Left cardiac atrium (tissue), 4 donors: Measurements from ENCODE around the gene ZDHHC14. TPM values are rescaled to one million over a fixed set of nuclear protein-coding genes. Genes with fewer than 3 reads are reported as not detected.
"Not testable (repeated sequence)": the region's sequence is repeated elsewhere in the genome, so short reads cannot be mapped to it uniquely, and the experiment has no call there.

Experiments
- ATAC-seq, 2 donors: fragments of 200-7000 bp; cut with Tn5 transposase; one replicate each; pipeline ENCODE4 v1.9.1; 2020; ENCODE audit warnings: mild to moderate bottlenecking in 2 of 2, moderate library complexity in 2 of 2
- DNase-seq: peaks from one replicate; pipeline ENCODE4 v3.0.0-alpha.2; 2020
- intact Hi-C, 2 donors: fragments of 100-400 bp; cut with DNase I; formaldehyde crosslinking; loops; one replicate each; pipeline versions ENCODE4 v1.14.1 to v1.15.1; 2022 to 2023
- total RNA-seq, 2 donors: library from RNA; stranded (reverse); fragmentation: NEBNext Ultra II Directional; extraction: Animal tissue kit (Norgen Biotek cat#: 25700); gene quantifications; one replicate each; pipeline ENCODE4 v1.2.1, GENCODE V29; 2021
- donor health status: DM: no; HTN: yes; CAD: no.
- donor health status: DM: no; HTN: yes; CAD: no; lungs with severe emphysema.
- donor health status: DM: yes; HTN: yes; CAD: no.
- donor health status: Dilated cardiomyopathy.

Gene ZDHHC14
- total RNA-seq, 2 donors from 2014 or later = 12.1 to 12.3 TPM

- no peak for ATAC-seq
- no peak for DNase-seq
- intact Hi-C loops = no loop called here
Observed at GRCh38 chr6:157552081-157552747, 171.2 kb downstream of the ZDHHC14 start.

DNA sequence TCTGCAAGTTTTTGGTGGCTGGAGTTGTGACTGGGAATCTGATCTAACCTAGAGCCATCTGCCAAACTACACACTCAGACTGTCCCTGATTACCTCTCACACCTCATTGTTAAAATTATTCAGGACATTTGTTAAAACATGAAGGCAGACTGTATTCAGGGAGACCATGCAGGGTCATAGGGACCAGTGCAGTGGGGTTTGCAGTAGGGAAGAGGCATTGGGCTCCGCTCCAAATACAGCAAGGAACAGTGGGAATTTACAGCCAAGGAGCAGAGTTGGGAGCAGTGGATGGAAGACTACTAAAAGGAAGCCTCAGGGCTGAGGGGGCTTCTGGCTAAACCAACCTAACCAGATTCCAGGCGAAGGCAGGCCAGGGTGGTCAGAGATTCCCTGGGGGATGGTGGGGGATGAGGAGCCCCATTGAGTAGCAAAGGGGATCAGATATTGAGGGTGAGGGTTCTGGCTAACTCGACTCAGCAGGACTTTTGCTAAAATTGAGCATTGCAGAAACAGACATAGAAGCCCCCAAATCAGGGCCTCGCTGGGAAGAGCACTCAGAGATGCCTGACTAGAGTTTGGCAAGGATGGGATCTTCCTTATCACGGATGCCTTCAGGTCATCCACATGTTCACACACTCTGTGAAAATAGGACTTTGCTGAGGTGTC is 172.0 kb downstream of the ZDHHC14 start:
- intact Hi-C loops = no loop called here
- no peak for ATAC-seq
- no peak for DNase-seq

DNA sequence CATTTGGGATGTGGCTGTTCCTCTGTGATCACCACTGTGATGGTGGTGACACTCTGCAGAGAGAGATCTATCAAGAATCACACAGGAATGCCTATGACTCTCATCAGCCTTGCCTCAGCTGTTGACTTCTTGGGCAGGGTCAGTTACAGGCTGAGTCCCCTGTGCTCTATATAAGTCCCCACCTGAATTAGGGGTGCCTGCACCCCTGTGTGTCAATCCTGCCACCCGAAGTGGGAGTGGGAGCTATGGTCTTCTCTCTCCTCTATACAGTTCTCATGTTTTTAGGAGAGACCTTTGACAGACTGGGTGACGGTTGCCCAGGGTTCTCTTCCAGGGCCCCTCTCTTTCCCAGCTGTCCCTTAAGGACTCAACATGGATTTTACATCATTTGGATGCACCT is 173.8 kb downstream of the ZDHHC14 start:
- intact Hi-C loops = no loop called here
- ATAC-seq = no peak
- DNase-seq = no peak

GRCh38 chr6:157555455-157556143 is 174.6 kb downstream of the ZDHHC14 start:
- intact Hi-C loops = no loop called here
- ATAC-seq (no peak), DNase-seq (no peak)

- DNase-seq (no peak), ATAC-seq (no peak)
- intact Hi-C loops = no loop called here
Observed at GRCh38 chr6:157556144-157556645, 175.2 kb downstream of the ZDHHC14 start.

DNA sequence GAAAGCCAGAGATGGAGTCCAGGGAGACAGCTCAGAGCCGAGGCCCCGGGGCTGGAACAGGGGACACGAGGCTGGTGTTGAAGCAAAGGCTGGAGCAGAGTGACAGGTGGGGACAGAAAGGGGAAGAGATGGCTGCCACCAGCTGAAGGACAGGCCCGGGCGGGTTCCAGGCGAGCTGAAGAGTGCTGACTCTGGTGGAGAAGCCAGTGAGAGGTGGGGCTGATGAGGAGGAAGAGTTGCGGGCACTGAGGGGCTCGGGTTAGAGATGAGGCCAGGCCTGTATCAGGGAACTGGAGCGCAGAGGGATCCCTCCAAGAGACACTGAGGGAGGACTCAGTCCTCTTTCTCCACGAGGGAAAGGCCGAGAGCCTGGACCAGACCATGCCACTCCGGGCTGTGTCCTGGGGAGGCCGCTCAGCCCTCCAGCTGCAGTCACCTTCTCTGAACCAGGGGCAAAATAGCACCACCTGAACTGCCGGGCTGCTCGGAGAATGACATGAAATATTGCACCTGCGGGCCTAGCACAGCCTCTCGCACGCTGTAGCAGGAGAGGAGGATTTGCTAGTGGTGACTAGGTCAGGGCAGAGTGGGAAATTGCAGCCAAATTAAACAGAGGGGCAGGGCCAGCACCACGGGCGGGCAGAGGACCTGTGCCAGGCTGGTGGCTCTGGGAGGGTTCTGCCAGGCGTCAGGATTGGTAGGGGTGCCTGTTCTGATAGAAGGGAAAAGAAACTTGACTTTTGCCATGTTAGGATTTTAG is 175.9 kb downstream of the ZDHHC14 start:
- DNase-seq = no peak
- intact Hi-C loops = no loop called here
- peak in 1 of 2 donors; percentile 25 for ATAC-seq

DNA sequence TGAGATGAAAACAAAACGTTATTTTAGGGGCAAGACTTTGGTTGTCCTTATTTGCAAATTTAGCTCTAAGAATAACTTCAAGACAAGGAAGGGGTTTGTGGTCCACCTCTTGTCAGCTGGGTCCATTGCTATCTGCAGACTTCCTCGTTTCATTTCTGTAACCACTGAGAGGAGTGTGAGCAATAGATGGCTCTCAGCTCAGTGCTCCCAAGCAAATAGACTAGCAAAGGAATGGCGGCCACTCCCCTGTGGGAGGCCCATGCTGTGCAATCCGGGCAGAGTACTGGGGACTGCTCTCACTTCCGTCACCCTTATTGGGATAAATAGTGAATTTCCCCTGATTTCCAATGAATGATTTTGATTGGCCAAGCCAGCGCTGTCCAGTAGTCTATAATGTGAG is 176.6 kb downstream of the ZDHHC14 start:
- DNase-seq (no peak), ATAC-seq (no peak)
- intact Hi-C loops = no loop called here

DNA sequence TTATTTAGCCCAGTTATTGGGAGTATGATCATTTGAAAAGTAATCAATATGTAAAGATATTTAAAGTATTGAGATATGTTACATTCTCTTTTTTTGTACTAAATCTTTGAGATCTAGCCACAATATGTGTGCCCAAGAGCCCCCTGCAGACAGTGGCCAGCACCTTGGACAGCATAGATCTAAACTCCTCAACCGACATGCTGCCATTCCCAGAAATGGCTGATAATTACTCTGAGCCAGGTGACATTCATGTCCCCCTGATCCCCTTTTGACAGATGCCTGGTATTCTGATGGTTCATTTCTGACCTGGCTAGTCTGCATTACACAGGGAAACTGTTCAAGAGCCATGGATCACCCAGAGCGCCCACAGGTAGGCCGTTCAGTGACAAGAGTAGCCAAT is 177.1 kb downstream of the ZDHHC14 start:
- DNase-seq = no peak
- ATAC-seq = no peak
- intact Hi-C loops = no loop called here

- no peak for ATAC-seq
- DNase-seq = no peak
- intact Hi-C loops = no loop called here
Observed at GRCh38 chr6:157558487-157559200, 177.7 kb downstream of the ZDHHC14 start.

- intact Hi-C loops = no loop called here
- ATAC-seq = no peak
- DNase-seq = no peak
Observed at GRCh38 chr6:157559201-157559756, 178.3 kb downstream of the ZDHHC14 start.

DNA sequence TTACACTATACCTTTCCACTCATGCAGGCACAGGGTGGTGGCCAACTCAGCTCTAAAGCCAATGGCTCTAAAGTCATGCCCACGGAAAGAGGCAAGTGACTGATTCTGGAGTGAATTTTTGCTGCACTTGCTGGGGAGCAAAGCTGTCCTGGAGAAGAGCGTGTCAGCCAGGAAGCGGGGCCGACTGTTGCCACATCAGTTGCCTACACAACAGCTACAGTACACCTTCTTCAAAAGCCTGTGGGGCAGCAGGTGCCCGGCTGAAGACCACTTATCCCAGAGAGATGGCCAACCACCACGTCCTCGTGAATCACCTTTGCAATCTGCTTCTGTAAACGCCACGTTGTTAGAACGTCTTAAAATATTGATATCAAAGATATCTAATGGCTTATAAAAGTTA is 179.1 kb downstream of the ZDHHC14 start:
- intact Hi-C loops, ATAC-seq: not testable (repeated sequence)

DNA sequence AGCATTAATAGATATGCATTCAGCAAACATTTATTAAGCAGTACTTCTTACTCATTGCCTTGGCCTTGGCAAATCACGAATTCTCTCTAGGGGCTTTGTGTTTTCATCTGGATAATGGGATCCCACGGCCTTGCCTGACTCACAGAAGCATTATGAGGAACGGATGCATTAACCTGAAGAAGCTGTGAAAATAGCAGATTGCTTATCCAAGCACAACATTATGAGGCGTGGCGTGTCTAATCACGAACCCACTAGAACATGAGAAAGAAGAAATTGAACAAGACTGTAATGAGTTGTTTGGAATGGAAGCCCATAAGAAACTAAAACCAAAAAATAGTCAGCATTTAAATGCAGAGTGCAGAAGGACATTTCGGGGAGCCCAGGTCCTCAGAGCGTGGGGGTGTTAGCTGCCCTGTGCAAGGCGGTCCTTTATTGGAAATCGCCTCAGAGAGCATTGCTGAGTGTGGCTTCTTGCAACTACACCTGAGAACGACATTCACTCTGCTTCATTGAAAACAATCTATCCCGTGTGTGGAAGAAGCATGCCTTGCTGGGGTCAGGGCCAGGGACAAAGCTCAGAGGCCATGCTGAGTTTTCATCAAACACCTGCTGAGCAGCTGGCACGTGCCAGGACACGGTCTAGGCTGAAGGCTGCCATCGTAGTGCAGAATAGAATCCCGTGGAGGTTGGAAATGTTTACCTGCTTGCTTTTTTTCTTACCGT is 179.9 kb downstream of the ZDHHC14 start:
- DNase-seq (no peak), ATAC-seq (no peak)
- intact Hi-C loops = no loop called here

More for the DNA sequence above, 179.1 kb downstream of the ZDHHC14 start:
- DNase-seq = not testable (repeated sequence)

DNA sequence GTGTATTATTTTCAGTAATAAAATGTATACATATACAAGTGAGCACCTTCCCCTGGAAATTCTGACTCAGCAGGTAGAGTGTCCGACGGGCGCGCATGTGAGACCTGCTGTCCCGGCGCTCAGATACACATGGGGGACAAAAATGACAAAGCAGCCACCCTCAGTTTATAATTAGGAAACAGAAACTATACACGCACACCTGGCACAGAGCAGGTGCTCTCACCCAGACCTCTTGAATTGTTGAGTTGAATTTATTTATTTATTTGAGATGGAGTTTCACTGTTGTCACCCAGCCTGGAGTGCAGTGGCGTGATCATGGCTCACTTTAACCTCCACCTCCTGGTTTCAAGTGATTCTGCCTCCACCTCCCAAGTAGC is 180.4 kb downstream of the ZDHHC14 start:
- ATAC-seq (no peak), DNase-seq (no peak)
- intact Hi-C loops = no loop called here

DNA sequence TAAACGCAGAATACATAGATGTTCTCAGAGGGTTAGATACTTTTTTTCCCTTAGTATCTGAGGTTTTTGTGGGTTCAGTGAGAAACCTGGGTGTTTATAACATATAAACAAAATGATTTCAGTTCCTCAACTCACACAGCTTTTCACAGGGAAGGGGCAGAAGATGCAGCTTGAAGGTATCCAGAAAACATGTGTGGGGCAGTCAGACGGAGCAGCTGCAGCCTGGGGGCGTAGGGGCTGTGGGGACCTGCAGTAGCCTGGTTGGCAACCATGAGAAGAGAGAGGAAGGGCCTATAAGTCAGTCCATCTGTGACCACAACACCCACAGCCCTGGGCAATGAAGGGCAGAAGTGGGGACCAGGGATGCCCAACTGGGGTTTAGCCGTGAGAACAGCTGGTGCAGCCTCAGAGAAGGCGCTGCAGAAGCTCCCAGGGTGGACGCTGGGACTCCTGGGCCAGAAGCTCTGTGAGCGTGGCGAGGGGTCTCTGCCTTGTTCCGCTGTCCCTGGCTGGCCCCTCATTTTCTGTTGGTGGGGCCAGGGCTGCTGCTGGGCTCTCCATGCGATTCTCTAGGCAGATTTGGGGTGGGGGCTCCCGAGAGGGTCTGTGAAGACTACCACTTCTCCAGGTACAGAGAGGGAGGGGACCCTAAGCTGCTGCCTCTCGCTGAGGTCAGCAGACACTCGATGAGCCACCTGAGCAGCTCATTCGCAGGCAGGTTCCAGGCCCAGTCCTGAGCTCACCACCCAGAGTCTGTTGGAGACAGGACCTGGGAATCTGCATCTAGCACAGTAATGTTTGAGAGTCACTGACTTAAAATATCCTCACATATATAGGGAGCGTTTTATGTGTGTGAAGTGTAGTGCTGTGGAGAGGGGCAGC is 181.2 kb downstream of the ZDHHC14 start:
- DNase-seq (no peak), ATAC-seq (no peak)
- intact Hi-C loops = no loop called here

- intact Hi-C loops = no loop called here
- ATAC-seq (no peak), DNase-seq (no peak)
Observed at GRCh38 chr6:157562997-157563396, 182.0 kb downstream of the ZDHHC14 start.

GRCh38 chr6:157563611-157564284 is 182.8 kb downstream of the ZDHHC14 start:
- intact Hi-C loops = no loop called here
- ATAC-seq (no peak), DNase-seq (no peak)

- intact Hi-C loops = no loop called here
- ATAC-seq (no peak), DNase-seq (no peak)
Observed at GRCh38 chr6:157568702-157569101, 187.7 kb downstream of the ZDHHC14 start.
